RWPE1 (cell line): ENCODE results near the gene SFMBT2.

Source experiments
- CTCF ChIA-PET: fragments of 350-600 bp; sonication (Branson Sonifier 250); formaldehyde crosslinking; extraction: SDS; loops from one replicate; lab custom pipeline; 2021; lab: Yijun Ruan, JAX
- POLR2A ChIA-PET: fragments of 400-600 bp; formaldehyde crosslinking; extraction: SDS; loops from one replicate; lab custom pipeline; 2020; ENCODE audit warnings: antibody characterized with exemption; ENCODE audit not compliant: low non-redundant PET; lab: Yijun Ruan, JAX
- DNase-seq: peaks from one replicate; pipeline ENCODE4 v3.0.0; 2012; ENCODE audit warnings: low spot score
- H3K27ac ChIP-seq: fragments of 450-650 bp; 2 replicates; pipeline ENCODE4 v1.5.1; 2017
- TF ChIP-seq, protein P1 (sequence below): fragments of 450-650 bp; conservative IDR thresholded peaks from 2 replicates; pipeline ENCODE4 v1.5.1; 2017; ENCODE audit warnings: low read depth, mild to moderate bottlenecking

The SFMBT2 gene

DNA sequence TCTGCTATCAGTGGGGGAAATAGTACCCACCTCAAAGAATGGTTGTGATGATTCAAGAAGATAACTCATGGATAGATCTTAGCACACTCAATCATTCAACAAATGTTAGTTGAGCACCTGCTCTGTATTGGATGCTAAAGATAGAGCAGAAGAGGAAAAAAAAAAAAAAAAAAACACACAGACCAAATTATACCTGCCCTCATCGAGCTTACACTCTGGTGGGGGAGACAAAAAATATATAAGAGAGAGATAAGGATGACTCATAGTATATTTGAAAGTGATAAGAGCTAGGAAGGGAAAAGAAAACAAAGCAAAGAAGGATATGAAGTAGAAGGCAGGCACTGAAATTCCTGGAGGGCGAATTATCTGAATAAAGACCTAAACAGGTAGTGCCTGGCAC lies 258.5 kb downstream of the SFMBT2 start:
- ChIA-PET POLR2A (no interaction called here), CTCF (no interaction called here)
- no peak overlapping the region for H3K27ac ChIP-seq
- TF ChIP-seq, protein P1, sequence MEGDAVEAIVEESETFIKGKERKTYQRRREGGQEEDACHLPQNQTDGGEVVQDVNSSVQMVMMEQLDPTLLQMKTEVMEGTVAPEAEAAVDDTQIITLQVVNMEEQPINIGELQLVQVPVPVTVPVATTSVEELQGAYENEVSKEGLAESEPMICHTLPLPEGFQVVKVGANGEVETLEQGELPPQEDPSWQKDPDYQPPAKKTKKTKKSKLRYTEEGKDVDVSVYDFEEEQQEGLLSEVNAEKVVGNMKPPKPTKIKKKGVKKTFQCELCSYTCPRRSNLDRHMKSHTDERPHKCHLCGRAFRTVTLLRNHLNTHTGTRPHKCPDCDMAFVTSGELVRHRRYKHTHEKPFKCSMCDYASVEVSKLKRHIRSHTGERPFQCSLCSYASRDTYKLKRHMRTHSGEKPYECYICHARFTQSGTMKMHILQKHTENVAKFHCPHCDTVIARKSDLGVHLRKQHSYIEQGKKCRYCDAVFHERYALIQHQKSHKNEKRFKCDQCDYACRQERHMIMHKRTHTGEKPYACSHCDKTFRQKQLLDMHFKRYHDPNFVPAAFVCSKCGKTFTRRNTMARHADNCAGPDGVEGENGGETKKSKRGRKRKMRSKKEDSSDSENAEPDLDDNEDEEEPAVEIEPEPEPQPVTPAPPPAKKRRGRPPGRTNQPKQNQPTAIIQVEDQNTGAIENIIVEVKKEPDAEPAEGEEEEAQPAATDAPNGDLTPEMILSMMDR = no peak
- no peak for DNase-seq

DNA sequence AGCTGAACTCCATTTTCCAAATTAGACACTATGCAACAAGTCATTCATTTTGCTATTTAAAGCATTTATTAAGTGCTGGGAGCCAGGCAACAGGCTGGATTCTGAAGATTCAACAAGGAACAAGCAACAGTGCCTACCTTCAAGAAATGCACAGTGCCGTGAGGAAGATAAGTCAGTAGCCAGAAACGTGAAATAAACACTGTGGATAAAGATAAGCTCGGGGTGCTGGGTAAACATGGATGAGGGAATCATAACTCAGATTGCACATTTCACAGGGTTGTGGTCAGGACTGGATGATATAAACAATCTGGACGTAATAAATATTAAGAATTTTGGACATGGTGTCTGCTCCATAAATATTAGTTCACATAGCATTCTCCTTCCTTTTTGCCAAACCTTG lies 259.3 kb downstream of the SFMBT2 start:
- POLR2A ChIA-PET = no interaction called here
- TF ChIP-seq, protein P1 = no peak
- CTCF ChIA-PET = no interaction called here
- H3K27ac ChIP-seq = no peak overlapping the region
- DNase-seq = no peak

DNA sequence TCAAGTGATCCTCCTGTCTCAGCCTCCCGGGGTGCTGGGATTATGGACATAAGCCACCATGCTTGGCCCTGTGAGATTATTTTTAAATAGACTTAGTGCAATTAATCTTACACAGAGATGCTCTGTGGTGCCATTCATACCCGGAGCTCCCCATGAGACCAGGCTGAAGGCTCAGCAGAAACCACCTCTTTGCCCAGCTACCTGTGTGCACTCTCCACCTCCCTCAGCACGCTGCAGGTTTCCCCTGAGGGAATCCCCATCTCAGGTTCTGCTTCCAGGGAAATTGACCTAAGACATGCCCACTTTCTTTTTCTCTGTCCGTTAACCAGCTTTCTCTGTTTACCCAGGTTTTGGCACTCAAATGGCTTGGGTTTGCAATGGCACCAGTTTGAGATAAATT lies 260.5 kb downstream of the SFMBT2 start:
- CTCF ChIA-PET = no interaction called here
- POLR2A ChIA-PET = no interaction called here
- no peak overlapping the region for H3K27ac ChIP-seq
- TF ChIP-seq, protein P1 = no peak
- DNase-seq = no peak

DNA sequence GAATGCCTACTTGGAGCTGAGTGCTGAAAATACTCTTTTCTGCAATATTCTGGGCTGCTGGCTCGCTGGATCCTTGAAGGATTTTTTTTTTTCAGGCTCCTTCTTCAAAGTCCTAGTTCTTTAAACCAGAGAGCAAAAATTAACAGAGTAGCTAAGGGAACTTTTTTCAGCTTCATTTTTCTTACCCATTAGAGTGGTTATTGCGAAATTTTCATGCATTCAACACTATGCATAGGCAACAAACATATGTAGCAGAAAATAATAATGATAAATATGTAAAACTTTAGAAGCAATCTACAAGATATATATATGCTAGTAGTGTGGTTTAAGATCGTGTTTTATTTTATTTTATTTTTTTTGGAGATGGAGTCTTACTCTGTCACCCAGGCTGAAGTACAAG lies 264.6 kb downstream of the SFMBT2 start:
- DNase-seq = no peak
- POLR2A ChIA-PET = no interaction called here
- no peak overlapping the region for H3K27ac ChIP-seq
- CTCF ChIA-PET = interaction anchor here (0.6 to 1.2 kb wide), 2 partner anchors 25 to 40 kb away, joined by 3 to 6 read pairs; no protein-coding TSS in a partner anchor
- TF ChIP-seq, protein P1 = no peak

DNA sequence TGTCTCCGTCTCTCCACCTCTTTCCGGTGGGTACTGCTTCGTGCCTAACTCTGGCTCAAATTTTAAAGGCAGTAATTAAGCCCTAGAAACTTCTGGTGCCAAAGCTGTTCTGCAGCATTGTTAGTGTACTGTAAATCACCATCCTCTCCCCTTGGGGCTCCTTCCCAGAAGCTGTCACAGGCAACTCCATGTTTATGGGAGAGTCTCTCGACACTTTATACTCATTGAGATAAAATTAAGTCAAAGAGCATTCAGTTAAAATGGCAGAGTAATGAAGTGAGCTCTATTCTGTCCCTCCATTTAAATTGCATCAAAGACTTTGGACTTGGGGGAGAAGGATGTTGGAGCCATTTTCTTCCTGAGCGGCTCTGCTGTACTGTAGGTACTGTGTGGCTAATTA lies 274.8 kb downstream of the SFMBT2 start:
- POLR2A ChIA-PET = no interaction called here
- CTCF ChIA-PET = no interaction called here
- no peak for DNase-seq
- TF ChIP-seq, protein P1 = no peak
- no peak overlapping the region for H3K27ac ChIP-seq

DNA sequence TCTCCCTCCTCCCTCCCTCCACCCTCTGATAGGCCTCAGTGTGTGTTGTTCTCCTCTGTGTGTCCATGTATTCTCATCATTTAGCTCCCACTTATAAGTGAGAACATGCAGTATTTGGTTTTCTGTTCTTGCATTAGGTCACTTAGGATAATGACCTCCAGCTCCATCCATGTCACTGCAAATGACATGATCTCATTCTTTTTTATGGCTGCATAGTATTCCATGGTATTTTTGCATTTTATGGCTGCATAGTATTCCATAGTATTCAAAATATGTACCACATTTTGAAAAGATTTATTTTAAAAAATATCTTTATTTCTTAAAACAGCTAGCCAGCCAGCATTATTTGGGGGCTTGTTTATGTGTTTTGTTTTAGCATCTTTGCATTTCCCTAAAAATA lies 275.6 kb downstream of the SFMBT2 start:
- POLR2A ChIA-PET = no interaction called here

More for the DNA sequence above, 275.6 kb downstream of the SFMBT2 start:
- no peak for DNase-seq
- no peak overlapping the region for H3K27ac ChIP-seq
- TF ChIP-seq, protein P1 = no peak
- CTCF ChIA-PET = no interaction called here
